ENCODE results near the gene AQP7. TPM values are rescaled to one million over a fixed set of nuclear protein-coding genes. Genes with fewer than 3 reads are reported as not detected.

AQP7 gene
- total RNA-seq, 1 experiment from 2014 or later = not detected

DNA sequence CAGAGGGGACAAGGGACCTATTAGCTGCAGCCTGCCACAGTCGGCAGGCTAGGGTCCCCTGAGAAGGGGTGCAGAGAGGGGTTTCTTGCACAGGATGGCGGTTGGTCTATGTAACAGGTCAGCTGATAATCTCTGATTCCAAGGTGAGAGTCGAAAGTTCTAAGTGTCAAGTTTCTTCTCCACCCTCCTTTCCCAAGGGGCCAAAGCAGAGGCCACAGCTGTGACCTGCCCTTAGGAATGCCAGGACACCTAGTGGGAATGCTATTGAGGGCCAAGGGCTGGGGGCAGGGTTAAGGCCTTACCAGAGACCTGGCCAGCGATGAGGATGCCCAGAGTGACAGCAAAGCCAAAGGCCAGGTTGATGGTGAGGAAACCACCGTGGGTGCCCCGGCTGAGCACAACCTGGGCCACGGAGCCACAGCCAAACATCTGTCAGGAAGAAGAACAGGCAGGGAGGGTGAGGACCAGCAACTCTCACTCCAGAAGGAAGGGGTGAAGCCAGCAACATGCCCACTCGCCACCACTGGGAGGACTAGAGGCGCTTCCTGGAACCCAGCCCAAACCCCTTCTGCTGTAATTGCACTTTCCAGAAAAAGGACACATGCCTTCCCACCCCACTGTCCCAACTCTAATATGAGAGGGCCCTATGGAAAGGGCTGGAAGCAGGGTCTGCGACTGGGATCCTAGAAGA is 41.2 kb upstream of the AQP7 start:
- TF ChIP-seq, protein P1, sequence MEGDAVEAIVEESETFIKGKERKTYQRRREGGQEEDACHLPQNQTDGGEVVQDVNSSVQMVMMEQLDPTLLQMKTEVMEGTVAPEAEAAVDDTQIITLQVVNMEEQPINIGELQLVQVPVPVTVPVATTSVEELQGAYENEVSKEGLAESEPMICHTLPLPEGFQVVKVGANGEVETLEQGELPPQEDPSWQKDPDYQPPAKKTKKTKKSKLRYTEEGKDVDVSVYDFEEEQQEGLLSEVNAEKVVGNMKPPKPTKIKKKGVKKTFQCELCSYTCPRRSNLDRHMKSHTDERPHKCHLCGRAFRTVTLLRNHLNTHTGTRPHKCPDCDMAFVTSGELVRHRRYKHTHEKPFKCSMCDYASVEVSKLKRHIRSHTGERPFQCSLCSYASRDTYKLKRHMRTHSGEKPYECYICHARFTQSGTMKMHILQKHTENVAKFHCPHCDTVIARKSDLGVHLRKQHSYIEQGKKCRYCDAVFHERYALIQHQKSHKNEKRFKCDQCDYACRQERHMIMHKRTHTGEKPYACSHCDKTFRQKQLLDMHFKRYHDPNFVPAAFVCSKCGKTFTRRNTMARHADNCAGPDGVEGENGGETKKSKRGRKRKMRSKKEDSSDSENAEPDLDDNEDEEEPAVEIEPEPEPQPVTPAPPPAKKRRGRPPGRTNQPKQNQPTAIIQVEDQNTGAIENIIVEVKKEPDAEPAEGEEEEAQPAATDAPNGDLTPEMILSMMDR (IDR thresholded peaks at IDR 0.05; ENCODE audit: unreplicated experiment) = no peak
- no peaks in the 10 kb centered on the region for H3K27me3 Mint-ChIP-seq (ENCODE audit: insufficient read depth, unreplicated experiment)
- BruUV-seq (replicated peaks) = no TSS peak
- intact Hi-C loops (cut with micrococcal nuclease) = no loop called here
- ChIA-PET CTCF (interaction anchor here (0.7 to 1.4 kb wide), 5 partner anchors 9 to 40 kb away, joined by 3 to 5 read pairs (median 5); no protein-coding TSS in a partner anchor), POLR2A (interaction anchor here (1.0 kb wide), 1 partner anchor 26 kb away, joined by 3 read pairs; no protein-coding TSS in a partner anchor)
- no peaks in the 10 kb centered on the region for H3K9me3 Mint-ChIP-seq (ENCODE audit: unreplicated experiment)
- H3K36me3 Mint-ChIP-seq (ENCODE audit: insufficient read depth, unreplicated experiment) = no peaks in the 10 kb centered on the region
- H3K4me1 Mint-ChIP-seq (ENCODE audit: insufficient read depth, unreplicated experiment) = peaks cover 55% of the 10 kb centered on the region
- H3K27ac Mint-ChIP-seq (ENCODE audit: low read depth, unreplicated experiment) = no peak overlapping the region
- no peak overlapping the region for H3K4me3 Mint-ChIP-seq (ENCODE audit: unreplicated experiment)
- DNase-seq (ENCODE audit: unreplicated experiment) = no peak

GRCh38 chr9:33443047-33443446 is 40.7 kb upstream of the AQP7 start:
- CTCF ChIA-PET = interaction anchor here (1.3 to 3.7 kb wide), 3 partner anchors 9 to 39 kb away, joined by 5 to 23 read pairs (median 5); no protein-coding TSS in a partner anchor
- TF ChIP-seq, protein P1 (IDR thresholded peaks at IDR 0.05; ENCODE audit: unreplicated experiment) = no peak
- H3K36me3 Mint-ChIP-seq (ENCODE audit: insufficient read depth, unreplicated experiment) = no peaks in the 10 kb centered on the region
- no peaks in the 10 kb centered on the region for H3K27me3 Mint-ChIP-seq (ENCODE audit: insufficient read depth, unreplicated experiment)
- H3K4me1 Mint-ChIP-seq (ENCODE audit: insufficient read depth, unreplicated experiment) = peaks cover 56% of the 10 kb centered on the region
- BruUV-seq (replicated peaks) = no TSS peak
- peak; percentile 93 for DNase-seq (ENCODE audit: unreplicated experiment)
- intact Hi-C loops (cut with micrococcal nuclease) = no loop called here
- POLR2A ChIA-PET = interaction anchor here (1.0 to 1.2 kb wide), 2 partner anchors 12 to 27 kb away, joined by 3 read pairs; no protein-coding TSS in a partner anchor
- no peaks in the 10 kb centered on the region for H3K9me3 Mint-ChIP-seq (ENCODE audit: unreplicated experiment)
- H3K27ac Mint-ChIP-seq (ENCODE audit: low read depth, unreplicated experiment) = no peak overlapping the region
- no peak overlapping the region for H3K4me3 Mint-ChIP-seq (ENCODE audit: unreplicated experiment)

- H3K4me1 Mint-ChIP-seq (ENCODE audit: insufficient read depth, unreplicated experiment) = peaks cover 63% of the 10 kb centered on the region
- CTCF ChIA-PET = interaction anchor here (0.9 to 3.7 kb wide), 5 partner anchors 10 to 41 kb away, joined by 3 to 23 read pairs (median 4); partner anchors contain the start of gene NOL6
- no peak for DNase-seq (ENCODE audit: unreplicated experiment)
- no peak overlapping the region for H3K27ac Mint-ChIP-seq (ENCODE audit: low read depth, unreplicated experiment)
- no peaks in the 10 kb centered on the region for H3K36me3 Mint-ChIP-seq (ENCODE audit: insufficient read depth, unreplicated experiment)
- TF ChIP-seq, protein P1 (IDR thresholded peaks at IDR 0.05; ENCODE audit: unreplicated experiment) = no peak
- POLR2A ChIA-PET = interaction anchor here (0.7 to 1.2 kb wide), 2 partner anchors 11 to 26 kb away, joined by 3 read pairs; no protein-coding TSS in a partner anchor
- no peaks in the 10 kb centered on the region for H3K9me3 Mint-ChIP-seq (ENCODE audit: unreplicated experiment)
- intact Hi-C loops (cut with micrococcal nuclease) = no loop called here
- H3K27me3 Mint-ChIP-seq (ENCODE audit: insufficient read depth, unreplicated experiment) = no peaks in the 10 kb centered on the region
- H3K4me3 Mint-ChIP-seq (ENCODE audit: unreplicated experiment) = no peak overlapping the region
- no TSS peak for BruUV-seq (replicated peaks)
Measured at GRCh38 chr9:33442125-33442524, 39.8 kb upstream of the AQP7 start.

DNA sequence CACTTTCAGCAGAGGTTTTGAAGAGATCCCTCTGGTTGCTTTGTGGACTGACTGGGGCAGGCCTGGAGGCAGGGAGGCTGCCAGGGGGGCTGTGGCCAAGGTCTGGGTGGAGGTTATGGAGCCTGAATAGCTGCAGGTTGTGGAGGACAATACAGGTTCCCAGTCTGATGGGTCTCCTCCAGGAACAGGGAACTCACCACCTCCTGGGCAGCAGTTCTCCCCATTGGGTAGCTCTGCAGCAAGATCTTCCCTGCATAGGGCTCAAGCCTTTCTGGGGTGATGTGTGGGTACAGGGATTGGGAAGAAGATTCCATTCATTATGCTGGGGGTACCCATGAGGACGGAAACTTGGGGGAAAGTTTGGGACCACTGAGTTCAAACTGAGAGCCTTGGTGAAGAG is 38.2 kb upstream of the AQP7 start:
- no TSS peak for BruUV-seq (replicated peaks)
- no peaks in the 10 kb centered on the region for H3K9me3 Mint-ChIP-seq (ENCODE audit: unreplicated experiment)
- intact Hi-C loops (cut with micrococcal nuclease) = no loop called here
- no peak for DNase-seq (ENCODE audit: unreplicated experiment)
- CTCF ChIA-PET = interaction anchor here (1.2 to 3.7 kb wide), 3 partner anchors 12 to 26 kb away, joined by 4 to 23 read pairs (median 4); no protein-coding TSS in a partner anchor
- peaks cover 53% of the 10 kb centered on the region for H3K4me1 Mint-ChIP-seq (ENCODE audit: insufficient read depth, unreplicated experiment)
- H3K27ac Mint-ChIP-seq (ENCODE audit: low read depth, unreplicated experiment) = no peak overlapping the region
- TF ChIP-seq, protein P1 (IDR thresholded peaks at IDR 0.05; ENCODE audit: unreplicated experiment) = no peak
- POLR2A ChIA-PET = interaction anchor here (1.4 kb wide), 1 partner anchor 33 kb away, joined by 4 read pairs; the partner anchor contains the start of gene NOL6
- no peaks in the 10 kb centered on the region for H3K27me3 Mint-ChIP-seq (ENCODE audit: insufficient read depth, unreplicated experiment)
- no peak overlapping the region for H3K4me3 Mint-ChIP-seq (ENCODE audit: unreplicated experiment)
- no peaks in the 10 kb centered on the region for H3K36me3 Mint-ChIP-seq (ENCODE audit: insufficient read depth, unreplicated experiment)

All from MCF 10A (cell line).